Inflammatory macrophage treated with lipopolysaccharide for 4 hours (primary cell): ENCODE data around the gene CHRNA1.

Experiments
- DNase-seq: peaks from one replicate; pipeline ENCODE4 v3.0.0-alpha.2; 2020

The CHRNA1 gene

GRCh38 chr2:174764280-174765255 lies at the start of gene CHRNA1:
Gene CHRNA1 (minus strand): TSS chr2:174764472. CDS start chr2:174764394, 78 bp downstream.
- DNase-seq, result peak; percentile 81

- DNase-seq, result no peak
These were observed 47.8 kb upstream of the CHRNA1 start for GRCh38 chr2:174812037-174812436.

- no peak for DNase-seq
These were observed 43.7 kb upstream of the CHRNA1 start for GRCh38 chr2:174807931-174808330.

GRCh38 chr2:174805803-174806202 lies 41.5 kb upstream of the CHRNA1 start:
- DNase-seq, result no peak

- no peak for DNase-seq
These were observed 38.2 kb upstream of the CHRNA1 start for GRCh38 chr2:174802459-174802858.

- DNase-seq, result no peak
These were observed 36.3 kb upstream of the CHRNA1 start for GRCh38 chr2:174800436-174801205.

- no peak for DNase-seq
These were observed 34.5 kb upstream of the CHRNA1 start for GRCh38 chr2:174798801-174799200.

- peak; percentile 89 for DNase-seq
These were observed 33.6 kb upstream of the CHRNA1 start for GRCh38 chr2:174797781-174798276.

GRCh38 chr2:174796319-174796771 lies 32.1 kb upstream of the CHRNA1 start:
- no peak for DNase-seq

- DNase-seq, result peak; percentile 20
These were observed 30.6 kb upstream of the CHRNA1 start for GRCh38 chr2:174794851-174795374.

GRCh38 chr2:174792309-174793025 lies 28.2 kb upstream of the CHRNA1 start:
- no peak for DNase-seq

- no peak for DNase-seq
These were observed 27.5 kb upstream of the CHRNA1 start for GRCh38 chr2:174791746-174792280.

- no peak for DNase-seq
These were observed 26.7 kb upstream of the CHRNA1 start for GRCh38 chr2:174791020-174791419.

- DNase-seq, result no peak
These were observed 24.7 kb upstream of the CHRNA1 start for GRCh38 chr2:174789001-174789400.

- no peak for DNase-seq
These were observed 24.1 kb upstream of the CHRNA1 start for GRCh38 chr2:174788291-174788929.

- DNase-seq, result no peak
These were observed 23.4 kb upstream of the CHRNA1 start for GRCh38 chr2:174787487-174788205.

- DNase-seq, result no peak
These were observed 21.9 kb upstream of the CHRNA1 start for GRCh38 chr2:174786066-174786725.

GRCh38 chr2:174785481-174785880 lies 21.2 kb upstream of the CHRNA1 start:
- DNase-seq, result no peak

GRCh38 chr2:174784909-174785308 lies 20.6 kb upstream of the CHRNA1 start:
- no peak for DNase-seq

- no peak for DNase-seq
These were observed 20.0 kb upstream of the CHRNA1 start for GRCh38 chr2:174784316-174784715.
